GM21619 (cell line): ENCODE data around the gene OR51I2.

Experiments used
- ATAC-seq: cut with Tn5 transposase; IDR thresholded peaks from one replicate; pipeline ENCODE4 v1.9.1; 2021; ENCODE audit not compliant: unreplicated experiment

OR51I2 gene

GRCh38 chr11:5449023-5449422 is at the start of gene OR51I2:
Gene OR51I2, plus strand, starts transcription at chr11:5449323. Its CDS starts 4,166 bp downstream, at chr11:5453489.
- no peak for ATAC-seq

GRCh38 chr11:5405173-5405572 is 44.0 kb upstream of the OR51I2 start:
- ATAC-seq: no peak

- ATAC-seq: no peak
Measured at GRCh38 chr11:5420993-5421392, 28.1 kb upstream of the OR51I2 start.

GRCh38 chr11:5421811-5422210 is 27.3 kb upstream of the OR51I2 start, which contains the start of gene OR51Q1:
Gene OR51Q1, plus strand, starts transcription at chr11:5422111. Its CDS starts 90 bp downstream, at chr11:5422201.
- ATAC-seq: no peak

GRCh38 chr11:5423131-5423530 is 26.0 kb upstream of the OR51I2 start:
- no peak for ATAC-seq

- ATAC-seq: no peak
Measured at GRCh38 chr11:5441414-5441813, 7.7 kb upstream of the OR51I2 start, which contains the start of gene OR51I1. Gene OR51I1, minus strand, starts transcription at chr11:5441514. Its CDS starts 0 bp downstream, at chr11:5441514.

GRCh38 chr11:5443835-5444393 is 5.2 kb upstream of the OR51I2 start:
- ATAC-seq: no peak

- ATAC-seq: no peak
Measured at GRCh38 chr11:5449432-5449831, 309 bp downstream of the OR51I2 start.

GRCh38 chr11:5460983-5461621 is 12.0 kb downstream of the OR51I2 start:
- no peak for ATAC-seq

GRCh38 chr11:5467527-5467926 is 18.4 kb downstream of the OR51I2 start:
- no peak for ATAC-seq

GRCh38 chr11:5473921-5474320 is 24.8 kb downstream of the OR51I2 start:
- ATAC-seq: no peak

GRCh38 chr11:5476186-5476819 is 27.2 kb downstream of the OR51I2 start:
- ATAC-seq: peak; percentile 86

- no peak for ATAC-seq
Measured at GRCh38 chr11:5486003-5486402, 36.9 kb downstream of the OR51I2 start.

- ATAC-seq: no peak
Measured at GRCh38 chr11:5486421-5486820, 37.3 kb downstream of the OR51I2 start.

GRCh38 chr11:5488385-5488784 is 39.3 kb downstream of the OR51I2 start, which contains the start of gene OR52D1:
Gene OR52D1, plus strand, starts transcription at chr11:5488685. Its CDS starts 22 bp downstream, at chr11:5488707.
- no peak for ATAC-seq

GRCh38 chr11:5488798-5489399 is 39.8 kb downstream of the OR51I2 start:
- ATAC-seq: no peak

- ATAC-seq: no peak
Measured at GRCh38 chr11:5489576-5490357, 40.6 kb downstream of the OR51I2 start.

GRCh38 chr11:5499671-5500070 is 50.5 kb downstream of the OR51I2 start:
- ATAC-seq: no peak

GRCh38 chr11:5500393-5500801 is 51.3 kb downstream of the OR51I2 start:
- no peak for ATAC-seq

- no peak for ATAC-seq
Measured at GRCh38 chr11:5504403-5504921, 55.3 kb downstream of the OR51I2 start.
